SH-SY5Y (cell line): ENCODE measurements around the gene RABL6.

Experiments used
- GATA2 ChIP-seq: IDR thresholded peaks from 2 replicates; pipeline ENCODE4 v1.6.1; 2011; ENCODE audit warnings: mild to moderate bottlenecking, low read depth, low read length
- GATA3 ChIP-seq: IDR thresholded peaks from 2 replicates; pipeline ENCODE4 v1.6.1; 2011; ENCODE audit warnings: low read depth, mild to moderate bottlenecking, low read length, moderate library complexity

The RABL6 gene

GRCh38 chr9:136886610-136887597, 79.2 kb downstream of the RABL6 start:
- TF ChIP-seq GATA3 (no peak), GATA2 (no peak)

- TF ChIP-seq GATA2 (no peak), GATA3 (no peak)
Measured at GRCh38 chr9:136888454-136888853, 80.7 kb downstream of the RABL6 start.

GRCh38 chr9:136889858-136890257, 82.1 kb downstream of the RABL6 start:
- TF ChIP-seq GATA3: no peak
- TF ChIP-seq GATA2: no peak

GRCh38 chr9:136890661-136891060, 82.9 kb downstream of the RABL6 start:
- no peak for TF ChIP-seq GATA3
- TF ChIP-seq GATA2: no peak
